GM10248 (cell line): ENCODE data around the gene CD300H.
"Not testable (repeated sequence)": the region's sequence is repeated elsewhere in the genome, so short reads cannot be mapped to it uniquely, and the experiment has no call there.

Experiments used
- CTCF ChIA-PET: fragments of 300-600 bp; sonication (Branson Sonifier 250); formaldehyde crosslinking; extraction: SDS; loops from one replicate; lab custom pipeline; 2021; ENCODE audit warnings: antibody characterized with exemption; lab: Yijun Ruan, JAX
- POLR2A ChIA-PET: fragments of 350-650 bp; sonication (Branson Sonifier 250); formaldehyde crosslinking; extraction: SDS; loops from one replicate; lab custom pipeline; 2020; ENCODE audit warnings: antibody characterized with exemption; lab: Yijun Ruan, JAX
- DNase-seq: peaks from one replicate; pipeline ENCODE4 v3.0.0; 2012; ENCODE audit errors: extremely low spot score
- TF ChIP-seq, protein P1 (sequence below): IDR thresholded peaks from 2 replicates; pipeline ENCODE4 v1.5.1; 2012; ENCODE audit warnings: mild to moderate bottlenecking, low read depth; ENCODE audit errors: extremely low read depth, missing control alignments, control extremely low read depth

Gene CD300H

DNA sequence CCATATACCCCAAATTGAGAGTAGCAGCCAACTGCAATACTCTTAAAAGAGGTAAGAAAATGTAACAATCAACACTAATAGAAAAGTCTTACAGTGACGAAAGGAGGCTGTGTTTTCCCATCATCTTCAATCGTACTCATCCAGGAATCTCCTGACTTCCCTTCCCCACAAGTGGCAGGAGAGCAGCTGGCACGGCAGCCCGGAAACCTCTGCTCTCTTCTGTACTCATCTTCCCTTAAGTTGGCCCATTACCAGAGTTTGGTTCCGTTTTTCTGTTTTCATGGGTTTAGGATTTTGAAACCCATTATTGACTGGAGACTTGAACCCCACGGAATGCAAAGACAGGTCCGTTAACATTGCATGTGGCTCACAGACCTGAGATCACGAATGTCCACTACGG, 11.7 kb upstream of the CD300H start:
- POLR2A ChIA-PET, result no interaction called here
- TF ChIP-seq, protein P1, sequence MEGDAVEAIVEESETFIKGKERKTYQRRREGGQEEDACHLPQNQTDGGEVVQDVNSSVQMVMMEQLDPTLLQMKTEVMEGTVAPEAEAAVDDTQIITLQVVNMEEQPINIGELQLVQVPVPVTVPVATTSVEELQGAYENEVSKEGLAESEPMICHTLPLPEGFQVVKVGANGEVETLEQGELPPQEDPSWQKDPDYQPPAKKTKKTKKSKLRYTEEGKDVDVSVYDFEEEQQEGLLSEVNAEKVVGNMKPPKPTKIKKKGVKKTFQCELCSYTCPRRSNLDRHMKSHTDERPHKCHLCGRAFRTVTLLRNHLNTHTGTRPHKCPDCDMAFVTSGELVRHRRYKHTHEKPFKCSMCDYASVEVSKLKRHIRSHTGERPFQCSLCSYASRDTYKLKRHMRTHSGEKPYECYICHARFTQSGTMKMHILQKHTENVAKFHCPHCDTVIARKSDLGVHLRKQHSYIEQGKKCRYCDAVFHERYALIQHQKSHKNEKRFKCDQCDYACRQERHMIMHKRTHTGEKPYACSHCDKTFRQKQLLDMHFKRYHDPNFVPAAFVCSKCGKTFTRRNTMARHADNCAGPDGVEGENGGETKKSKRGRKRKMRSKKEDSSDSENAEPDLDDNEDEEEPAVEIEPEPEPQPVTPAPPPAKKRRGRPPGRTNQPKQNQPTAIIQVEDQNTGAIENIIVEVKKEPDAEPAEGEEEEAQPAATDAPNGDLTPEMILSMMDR, result no peak
- CTCF ChIA-PET, result interaction anchor here (1.2 to 1.5 kb wide), 2 partner anchors 13 to 78 kb away, joined by 3 read pairs; no protein-coding TSS in a partner anchor
- DNase-seq, result no peak

DNA sequence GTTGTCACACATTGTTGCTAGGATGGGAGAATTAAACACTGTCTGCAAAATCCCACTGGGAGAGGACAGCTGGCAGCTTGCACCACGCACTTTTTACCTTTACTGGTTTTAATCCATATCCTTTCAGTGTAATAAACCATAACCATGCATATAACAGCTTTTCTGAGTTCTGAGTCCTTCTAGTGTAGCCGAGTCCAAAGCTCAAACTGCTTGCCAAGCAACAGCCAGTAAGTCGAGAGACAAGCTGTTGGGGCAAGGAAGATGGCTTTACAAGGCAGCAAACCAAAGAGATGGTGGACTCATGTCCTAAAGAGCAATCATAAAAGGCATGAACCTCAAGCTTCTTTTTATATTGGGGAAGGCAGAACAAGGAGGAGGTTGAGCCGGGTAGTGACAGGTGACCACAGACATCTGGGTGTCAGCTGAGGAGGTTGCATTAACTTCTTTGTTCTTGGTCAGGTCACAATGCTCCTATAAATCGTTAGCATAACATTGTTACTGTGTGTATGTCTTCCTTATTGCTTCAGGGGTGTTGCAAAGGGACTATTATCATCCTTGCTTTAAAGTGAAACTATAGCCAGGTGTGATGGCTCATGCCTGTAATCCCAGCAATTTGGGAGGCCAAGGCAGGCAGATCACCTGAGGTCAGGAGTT, 7.3 kb upstream of the CD300H start:
- TF ChIP-seq, protein P1, result no peak
- DNase-seq, result no peak
- POLR2A ChIA-PET, result no interaction called here
- CTCF ChIA-PET, result interaction anchor here (0.9 to 1.5 kb wide), 3 partner anchors 8 to 28 kb away, joined by 3 to 6 read pairs (median 3); no protein-coding TSS in a partner anchor

DNA sequence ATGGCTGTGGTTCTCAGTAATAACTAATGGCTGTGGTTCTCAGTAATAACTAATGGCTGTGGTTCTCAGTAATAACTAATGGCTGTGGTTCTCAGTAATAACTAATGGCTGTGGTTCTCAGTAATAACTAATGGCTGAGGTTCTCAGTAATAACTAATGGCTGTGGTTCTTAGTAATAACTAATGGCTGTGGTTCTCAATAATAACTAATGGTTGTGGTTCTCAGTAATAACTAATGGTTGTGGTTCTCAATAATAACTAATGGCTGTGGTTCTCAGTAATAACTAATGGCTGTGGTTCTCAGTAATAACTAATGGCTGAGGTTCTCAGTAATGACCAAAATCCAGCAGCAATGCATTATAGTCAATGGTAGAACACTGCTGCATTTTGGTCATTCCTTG, 6.3 kb upstream of the CD300H start:
- CTCF ChIA-PET, result interaction anchor here (0.8 to 1.5 kb wide), 6 partner anchors 7 to 183 kb away, joined by 3 to 6 read pairs (median 3); partner anchors contain the start of gene RAB37
- POLR2A ChIA-PET, DNase-seq: not testable (repeated sequence)

DNA sequence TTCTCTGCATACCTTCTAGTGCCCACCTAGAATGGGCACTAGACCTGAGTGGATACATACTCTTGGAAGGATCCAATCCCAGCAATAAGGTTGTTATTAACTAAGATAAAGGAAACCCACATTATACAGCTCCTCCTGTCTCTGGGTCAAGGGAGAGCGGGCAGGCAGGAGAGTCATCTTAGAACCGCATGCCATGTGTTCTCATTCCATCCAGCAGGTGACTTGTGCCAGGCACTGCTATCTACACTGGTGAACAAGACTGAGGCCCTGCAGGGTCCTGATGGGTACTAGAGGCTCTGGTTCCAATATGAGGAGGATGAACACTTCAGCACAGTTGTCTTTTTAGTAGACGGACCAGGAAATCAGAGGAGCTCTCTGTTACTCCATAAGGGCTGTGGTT, 5.9 kb upstream of the CD300H start:
- ChIA-PET CTCF (interaction anchor here (0.8 to 1.5 kb wide), 5 partner anchors 20 to 182 kb away, joined by 3 to 6 read pairs (median 3); partner anchors contain the start of gene RAB37), POLR2A (no interaction called here)
- no peak for DNase-seq
- TF ChIP-seq, protein P1, result no peak

DNA sequence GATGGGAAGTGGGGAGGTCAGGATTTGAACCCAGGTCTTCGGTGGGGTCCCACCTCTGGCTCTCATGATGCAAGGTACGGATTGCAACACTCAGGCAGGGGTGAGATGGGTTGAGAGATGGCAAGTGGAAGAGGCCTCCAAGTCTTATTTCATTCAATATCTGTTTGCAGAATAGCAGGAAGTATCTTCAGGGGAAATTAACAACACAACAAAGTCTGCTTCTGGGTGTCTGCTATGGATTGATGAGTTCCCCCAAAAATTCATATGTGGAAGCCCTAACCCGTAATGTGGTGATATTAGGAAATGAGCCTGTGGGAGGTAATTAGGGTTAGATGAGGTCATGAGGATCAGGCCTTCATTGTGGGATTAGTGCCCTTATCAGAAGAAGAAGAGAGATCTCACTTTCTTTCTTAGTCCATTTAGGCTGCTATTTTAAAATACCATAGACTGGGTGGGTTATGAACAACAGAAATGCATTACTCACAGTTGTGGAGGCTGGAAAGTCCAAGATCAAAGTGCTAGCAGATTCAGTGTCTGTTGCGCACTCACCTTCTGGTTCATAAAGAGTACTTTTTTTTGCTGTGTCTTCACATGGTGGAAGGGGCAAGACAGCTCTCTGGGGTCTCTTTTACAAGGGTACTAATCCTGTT, 4.4 kb upstream of the CD300H start:
- TF ChIP-seq, protein P1, result no peak
- ChIA-PET POLR2A (no interaction called here), CTCF (no interaction called here)
- no peak for DNase-seq

DNA sequence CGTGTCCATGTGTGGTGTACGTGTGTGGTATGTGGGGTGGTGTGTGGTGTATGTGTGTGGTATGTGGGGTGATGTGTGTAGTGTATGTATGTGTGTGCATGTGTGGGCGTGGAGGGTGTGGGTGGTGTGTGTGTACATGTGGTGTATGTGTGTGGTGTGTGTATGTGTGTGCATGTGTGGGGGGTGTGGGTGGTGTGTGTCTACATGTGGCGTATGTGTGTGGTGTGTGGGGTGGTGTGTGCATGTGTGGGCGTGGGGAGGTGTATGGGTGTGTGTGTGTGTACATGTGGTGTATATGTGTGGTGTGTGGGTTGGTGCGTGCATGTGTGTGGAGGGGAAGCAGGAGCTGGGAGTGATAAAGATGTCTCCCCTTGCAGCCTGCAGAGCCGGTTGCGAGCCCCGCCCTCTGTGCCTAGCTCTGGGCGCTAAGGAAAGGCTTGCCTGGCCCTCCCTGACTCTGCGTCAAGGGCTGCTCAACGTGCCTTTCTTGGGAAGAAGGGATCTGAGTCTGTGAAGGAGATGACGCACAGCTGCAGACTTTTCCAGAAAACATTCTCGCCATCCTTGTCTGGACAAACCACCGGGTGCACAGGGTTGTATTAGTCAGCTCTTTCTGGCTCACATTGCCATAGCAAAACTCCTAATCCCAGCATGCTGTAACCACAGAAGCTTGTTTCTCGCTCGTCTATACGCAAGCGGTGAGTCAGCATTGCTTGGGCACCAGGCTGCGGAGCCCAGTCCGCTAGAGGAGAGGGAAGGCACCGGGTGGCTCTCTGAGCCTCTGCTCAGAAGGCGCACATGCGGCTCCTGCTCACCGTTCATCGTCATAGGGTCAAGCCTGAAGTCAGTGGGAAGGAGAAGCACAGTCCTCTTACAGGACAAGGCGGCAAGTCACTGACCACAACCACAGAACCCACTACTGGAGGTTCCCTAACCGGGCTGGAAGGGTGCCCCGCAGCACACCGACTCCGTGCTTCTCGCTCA, 2.0 kb upstream of the CD300H start:
- ChIA-PET POLR2A (no interaction called here), CTCF (interaction anchor here (1.6 kb wide), 1 partner anchor 202 kb away, joined by 4 read pairs; no protein-coding TSS in a partner anchor)
- DNase-seq, result no peak
- TF ChIP-seq, protein P1, result no peak
